Brain microvascular endothelial cell (primary cell): ENCODE results near the gene AHSG.

Experiments
- DNase-seq: peaks from one replicate; pipeline ENCODE4 v3.0.0-alpha.2; 2020
- H3K27ac ChIP-seq: fragments of 250-450 bp; sonication (Bioruptor Pico); 2 replicates; pipeline ENCODE4 v1.5.1; 2020; ENCODE audit warnings: mild to moderate bottlenecking, moderate library complexity
- H3K27me3 ChIP-seq: fragments of 250-450 bp; sonication (Bioruptor Pico); replicated peaks from 2 replicates; pipeline ENCODE4 v1.5.1; 2020; ENCODE audit warnings: mild to moderate bottlenecking
- H3K36me3 ChIP-seq: fragments of 250-450 bp; sonication (Bioruptor Pico); replicated peaks from 2 replicates; pipeline ENCODE4 v1.5.1; 2020; ENCODE audit warnings: mild to moderate bottlenecking
- H3K4me3 ChIP-seq: 2 replicates; pipeline ENCODE4 v1.5.1; 2011; ENCODE audit warnings: low read depth, mild to moderate bottlenecking, control low read depth, low read length, moderate library complexity
- in situ Hi-C: cut with HindIII; loops from 2 replicates; pipeline ENCODE4 v1.10.0; 2017; ENCODE audit warnings: low sequenced_read_pairs, low pct_ligation_motif_present
- TF ChIP-seq, protein P1 (sequence below): IDR thresholded peaks from 2 replicates; pipeline ENCODE4 v1.5.1; 2011; ENCODE audit warnings: low read depth, mild to moderate bottlenecking, moderate library complexity, low read length, control low read depth, inconsistent platforms; ENCODE audit errors: missing control alignments

The AHSG gene

DNA sequence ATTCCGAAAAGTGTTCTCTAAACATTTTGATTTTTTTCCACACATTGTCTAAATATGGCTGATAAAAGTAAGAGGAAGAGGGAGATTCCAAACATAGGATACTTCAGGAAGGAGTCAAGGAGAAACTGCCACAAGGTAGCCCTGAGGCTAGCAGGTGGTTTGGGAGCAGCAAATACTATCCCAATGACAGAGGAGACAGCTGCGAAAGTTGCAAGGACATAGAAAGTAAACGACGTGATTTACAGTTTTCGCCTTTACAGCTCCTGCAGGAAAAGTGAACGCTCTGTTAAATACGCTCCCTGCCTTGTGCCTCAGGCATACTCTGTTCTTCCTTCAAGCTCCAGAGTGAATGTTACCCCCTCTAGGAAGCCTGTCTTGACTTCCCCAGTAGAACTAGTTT lies 23.7 kb downstream of the AHSG start:
- DNase-seq, result no peak
- in situ Hi-C loops, result no loop called here

GRCh38 chr3:186637686-186638085 lies 24.8 kb downstream of the AHSG start:
- Histone ChIP-seq H3K27ac (no peak overlapping the region), H3K36me3 (no peaks in the 10 kb centered on the region), H3K27me3 (no peaks in the 10 kb centered on the region), H3K4me3 (no peak overlapping the region)
- no peak for DNase-seq
- in situ Hi-C loops, result no loop called here
- TF ChIP-seq, protein P1, sequence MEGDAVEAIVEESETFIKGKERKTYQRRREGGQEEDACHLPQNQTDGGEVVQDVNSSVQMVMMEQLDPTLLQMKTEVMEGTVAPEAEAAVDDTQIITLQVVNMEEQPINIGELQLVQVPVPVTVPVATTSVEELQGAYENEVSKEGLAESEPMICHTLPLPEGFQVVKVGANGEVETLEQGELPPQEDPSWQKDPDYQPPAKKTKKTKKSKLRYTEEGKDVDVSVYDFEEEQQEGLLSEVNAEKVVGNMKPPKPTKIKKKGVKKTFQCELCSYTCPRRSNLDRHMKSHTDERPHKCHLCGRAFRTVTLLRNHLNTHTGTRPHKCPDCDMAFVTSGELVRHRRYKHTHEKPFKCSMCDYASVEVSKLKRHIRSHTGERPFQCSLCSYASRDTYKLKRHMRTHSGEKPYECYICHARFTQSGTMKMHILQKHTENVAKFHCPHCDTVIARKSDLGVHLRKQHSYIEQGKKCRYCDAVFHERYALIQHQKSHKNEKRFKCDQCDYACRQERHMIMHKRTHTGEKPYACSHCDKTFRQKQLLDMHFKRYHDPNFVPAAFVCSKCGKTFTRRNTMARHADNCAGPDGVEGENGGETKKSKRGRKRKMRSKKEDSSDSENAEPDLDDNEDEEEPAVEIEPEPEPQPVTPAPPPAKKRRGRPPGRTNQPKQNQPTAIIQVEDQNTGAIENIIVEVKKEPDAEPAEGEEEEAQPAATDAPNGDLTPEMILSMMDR, result no peak

More for the DNA sequence above, 23.7 kb downstream of the AHSG start:
- TF ChIP-seq, protein P1, result no peak
- no peaks in the 10 kb centered on the region for H3K27me3 ChIP-seq
- H3K4me3 ChIP-seq, result no peak overlapping the region
- no peak overlapping the region for H3K27ac ChIP-seq
- H3K36me3 ChIP-seq, result no peaks in the 10 kb centered on the region

- Histone ChIP-seq H3K27me3 (no peaks in the 10 kb centered on the region), H3K27ac (no peak overlapping the region), H3K4me3 (no peak overlapping the region), H3K36me3 (no peaks in the 10 kb centered on the region)
- TF ChIP-seq, protein P1, result no peak
- no peak for DNase-seq
- in situ Hi-C loops, result no loop called here
Measured at GRCh38 chr3:186638259-186638658, 25.4 kb downstream of the AHSG start.

DNA sequence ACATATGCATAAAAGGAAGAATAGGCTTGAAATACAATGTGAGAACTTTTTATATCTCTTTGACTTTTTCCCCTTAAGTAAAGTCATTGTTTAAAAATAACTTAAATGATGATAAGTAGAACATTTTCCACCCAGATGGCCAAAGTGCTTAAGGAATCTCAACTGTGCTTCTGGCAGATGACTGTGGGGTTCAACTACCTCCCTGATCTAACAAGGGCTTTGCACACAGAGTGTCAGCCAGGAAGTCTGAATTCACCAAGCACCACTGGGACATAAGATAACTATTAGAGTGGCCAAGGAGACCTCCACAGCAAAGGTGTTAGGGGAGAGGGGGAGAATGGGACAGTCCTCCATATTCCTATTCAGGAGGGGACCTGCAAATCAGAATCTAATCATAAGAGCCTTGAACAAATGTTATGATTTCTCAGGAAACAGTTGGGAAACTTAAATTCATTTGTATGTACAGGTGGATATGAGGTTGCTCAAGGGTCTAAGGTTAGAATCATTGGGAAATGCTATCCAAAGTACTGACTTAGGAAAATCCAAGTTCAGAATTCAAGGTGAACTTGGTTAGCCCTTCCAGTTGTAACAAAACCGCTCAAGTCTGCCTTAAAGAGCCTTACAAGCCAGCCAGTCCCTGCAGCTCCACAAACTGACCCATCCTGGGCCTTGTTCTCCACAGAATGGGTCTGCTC lies 27.1 kb downstream of the AHSG start, which contains the start of gene FETUB:
Gene FETUB (plus strand): TSS at position 622 of the 695 bp plus-strand sequence. CDS start 62 bp downstream, at position 684.
- H3K36me3 ChIP-seq, result no peaks in the 10 kb centered on the region
- no peak within 1 kb of the TSS for H3K27ac ChIP-seq
- TF ChIP-seq, protein P1, result no peak
- DNase-seq, result no peak
- in situ Hi-C loops, result no loop called here
- no peak within 1 kb of the TSS for H3K4me3 ChIP-seq
- no peaks in the 10 kb centered on the region for H3K27me3 ChIP-seq

DNA sequence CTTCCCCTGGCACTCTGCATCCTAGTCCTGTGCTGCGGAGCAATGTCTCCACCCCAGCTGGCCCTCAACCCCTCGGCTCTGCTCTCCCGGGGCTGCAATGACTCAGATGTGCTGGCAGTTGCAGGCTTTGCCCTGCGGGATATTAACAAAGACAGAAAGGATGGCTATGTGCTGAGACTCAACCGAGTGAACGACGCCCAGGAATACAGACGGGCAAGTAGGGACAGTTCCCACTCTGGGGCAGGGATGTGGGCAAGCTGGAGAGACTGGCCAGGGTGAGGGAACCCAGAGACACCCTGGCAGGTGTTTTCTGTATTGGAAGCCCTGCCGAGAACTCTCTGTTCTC lies 27.6 kb downstream of the AHSG start:
- Histone ChIP-seq H3K27me3 (no peaks in the 10 kb centered on the region), H3K27ac (no peak overlapping the region), H3K4me3 (no peak overlapping the region), H3K36me3 (no peaks in the 10 kb centered on the region)
- in situ Hi-C loops, result no loop called here
- TF ChIP-seq, protein P1, result no peak
- DNase-seq, result peak; percentile 24

DNA sequence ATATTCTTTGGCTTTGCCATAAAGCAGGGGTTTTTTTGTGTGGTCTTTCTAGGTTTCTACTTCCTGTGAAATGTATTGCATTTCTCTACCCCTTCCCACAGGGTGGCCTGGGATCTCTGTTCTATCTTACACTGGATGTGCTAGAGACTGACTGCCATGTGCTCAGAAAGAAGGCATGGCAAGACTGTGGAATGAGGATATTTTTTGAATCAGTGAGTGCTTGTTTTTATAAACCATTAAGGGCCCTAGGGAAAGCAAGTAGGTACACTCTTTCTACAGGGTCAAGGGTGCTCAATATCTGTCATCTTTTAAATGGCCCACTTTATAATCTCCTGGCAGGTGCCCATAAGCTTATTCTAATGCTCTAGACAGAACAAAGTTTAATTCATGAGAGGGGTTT lies 28.1 kb downstream of the AHSG start:
- H3K27ac ChIP-seq, result no peak overlapping the region
- TF ChIP-seq, protein P1, result no peak
- H3K36me3 ChIP-seq, result no peaks in the 10 kb centered on the region
- no peak overlapping the region for H3K4me3 ChIP-seq
- H3K27me3 ChIP-seq, result no peaks in the 10 kb centered on the region
- in situ Hi-C loops, result no loop called here
- DNase-seq, result no peak
